DMS53 treated with DMSO at 0.1 percent for 48 hours (cell line): ENCODE results near the gene GOPC.

Source experiments
- DNase-seq: peaks from one replicate; lab custom pipeline; 2025; ENCODE audit not compliant: unreplicated experiment; lab: John Stamatoyannopoulos, UW

GOPC gene

GRCh38 chr6:117597755-117598154 lies 4.6 kb downstream of the GOPC start:
- DNase-seq = no peak

DNA sequence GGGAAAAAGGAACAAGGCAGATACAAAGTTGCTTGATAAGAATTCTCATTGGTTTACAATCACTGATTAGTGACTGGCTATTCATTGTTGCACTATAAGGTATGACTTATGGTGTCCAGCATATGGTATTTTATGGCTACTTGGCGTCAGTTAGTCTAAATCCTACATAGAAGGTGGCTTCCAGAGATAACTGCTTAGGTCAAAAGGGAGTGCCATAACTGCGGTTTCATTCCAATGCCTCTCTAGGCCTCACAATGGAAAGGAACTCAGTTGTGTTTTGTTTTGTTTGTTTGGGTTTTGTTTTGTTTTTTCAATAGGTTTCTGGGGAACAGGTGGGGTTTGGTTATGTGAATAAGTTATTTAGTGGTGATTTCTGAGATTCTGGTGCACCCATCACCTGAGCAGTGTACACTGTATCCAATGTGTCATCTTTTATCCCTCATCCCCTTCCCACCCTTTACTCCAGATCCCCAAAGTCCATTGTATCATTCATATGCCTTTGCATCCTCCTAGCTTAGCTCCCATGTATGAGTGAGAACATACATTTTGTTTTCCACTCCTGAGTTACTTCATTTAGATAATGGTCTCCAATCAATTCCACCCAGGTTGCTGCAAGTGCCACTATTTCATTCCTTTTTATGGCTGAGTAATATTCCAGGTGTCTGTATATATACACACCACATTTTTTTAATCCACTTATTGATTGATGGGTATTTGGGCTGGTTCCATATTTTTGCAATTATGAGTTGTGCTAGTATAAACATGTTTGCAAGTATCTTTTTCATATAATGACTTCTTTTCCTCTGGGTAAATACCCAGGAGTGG lies 7.0 kb downstream of the GOPC start:
- DNase-seq = no peak

GRCh38 chr6:117592983-117593759 lies 9.1 kb downstream of the GOPC start:
- no peak for DNase-seq

- DNase-seq = no peak
Observed at GRCh38 chr6:117591405-117591804, 10.9 kb downstream of the GOPC start.

GRCh38 chr6:117590447-117590846 lies 11.9 kb downstream of the GOPC start:
- DNase-seq = no peak

- DNase-seq = no peak
Observed at GRCh38 chr6:117585647-117586046, 16.7 kb downstream of the GOPC start.

DNA sequence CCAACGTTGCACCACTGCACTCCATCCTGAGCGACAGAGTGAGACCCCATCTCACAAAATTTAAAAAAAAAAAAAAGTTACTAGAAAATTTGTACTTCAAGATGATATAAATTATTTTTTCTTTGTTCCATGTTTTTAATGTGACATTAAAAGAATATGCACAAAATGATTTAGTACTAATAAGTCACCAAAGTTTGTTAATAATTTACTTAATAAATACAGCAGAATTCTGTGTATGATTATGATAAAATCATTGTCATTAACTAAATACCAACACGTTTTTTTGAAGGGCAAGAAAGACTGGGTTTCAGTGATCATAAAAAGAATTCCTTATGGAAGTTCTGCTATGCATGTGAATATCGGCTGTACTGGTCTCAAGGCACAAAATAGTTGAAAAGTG lies 28.1 kb downstream of the GOPC start:
- DNase-seq = no peak

DNA sequence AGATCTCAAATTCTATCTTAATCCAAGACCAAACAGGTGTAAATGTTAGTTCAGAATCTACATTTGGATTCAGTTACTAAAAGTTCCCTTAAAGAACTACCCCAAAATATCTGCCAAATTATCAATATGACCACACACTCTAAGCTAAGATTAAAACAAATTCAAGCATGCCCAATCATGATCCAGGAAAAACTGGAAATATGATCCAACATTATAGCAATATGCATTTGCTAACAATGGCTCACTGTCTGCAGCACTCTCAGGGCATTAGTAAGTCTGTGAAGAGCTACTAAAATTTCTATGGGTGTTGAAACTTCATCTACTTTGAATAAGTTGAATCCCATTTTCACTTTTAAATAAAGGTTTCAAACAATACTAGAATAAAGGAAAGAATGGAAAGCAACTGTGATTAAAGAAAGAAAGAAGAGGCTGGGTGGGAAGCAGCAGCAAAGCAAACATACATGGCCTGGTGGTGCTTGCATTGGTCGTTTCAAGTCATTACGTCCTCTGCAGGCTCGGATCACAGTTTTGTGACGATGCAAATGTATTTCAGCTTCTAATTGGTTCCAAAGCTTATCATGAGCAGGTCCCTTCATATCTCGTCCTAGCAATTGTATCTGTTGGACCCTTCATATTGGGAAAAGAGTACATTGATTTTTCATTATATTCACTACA lies 29.2 kb downstream of the GOPC start:
- no peak for DNase-seq

DNA sequence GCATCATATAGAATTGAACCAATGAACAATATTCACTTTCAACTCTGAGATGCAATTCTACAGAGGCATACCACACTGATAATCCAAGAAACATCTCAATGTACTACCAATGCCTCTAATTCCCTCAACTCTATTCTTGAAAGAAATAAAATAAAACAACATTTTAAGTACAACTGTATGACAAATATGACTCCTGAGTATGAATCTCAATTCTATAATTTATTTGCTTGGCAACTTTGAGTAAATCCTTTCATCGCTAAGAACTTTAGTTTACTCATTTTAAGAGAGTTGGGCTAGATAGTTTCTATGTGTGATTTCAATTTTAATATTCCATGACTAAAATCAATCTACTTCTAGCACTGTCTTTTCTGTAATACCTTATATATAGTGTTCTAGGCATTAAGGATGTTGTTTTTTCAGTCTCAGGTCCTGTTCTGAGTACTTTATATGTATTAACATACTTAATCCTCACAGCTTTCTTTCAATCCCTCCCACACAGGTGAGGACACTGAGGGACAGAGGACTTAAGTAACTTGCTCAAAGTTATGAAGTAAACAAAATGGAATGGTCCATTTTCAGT lies 33.4 kb downstream of the GOPC start:
- DNase-seq = no peak

- DNase-seq = no peak
Observed at GRCh38 chr6:117568247-117568646, 34.1 kb downstream of the GOPC start.

DNA sequence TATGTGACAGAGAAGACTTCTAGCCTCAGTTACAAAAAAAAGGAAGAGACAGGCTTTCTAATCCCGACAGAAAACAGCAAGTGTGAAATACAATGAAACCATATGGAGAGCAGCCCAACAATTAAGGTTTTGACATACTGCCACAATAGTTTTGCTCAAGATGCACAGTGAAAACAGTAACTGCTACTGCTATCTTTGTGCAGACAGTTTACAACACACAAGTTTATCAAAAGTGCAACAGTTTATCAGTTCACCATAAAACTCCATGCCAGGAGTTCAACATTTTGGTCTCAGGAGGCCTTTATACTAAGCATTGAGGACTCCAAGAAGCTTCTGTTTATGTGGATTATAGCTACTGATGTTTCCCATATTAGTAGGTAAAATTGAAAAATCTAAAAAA lies 37.6 kb downstream of the GOPC start:
- no peak for DNase-seq

- no peak for DNase-seq
Observed at GRCh38 chr6:117561128-117561527, 41.2 kb downstream of the GOPC start.

- no peak for DNase-seq
Observed at GRCh38 chr6:117559299-117559698, 43.0 kb downstream of the GOPC start.

- DNase-seq = no peak
Observed at GRCh38 chr6:117558818-117559217, 43.5 kb downstream of the GOPC start.

- no peak for DNase-seq
Observed at GRCh38 chr6:117557951-117558350, 44.4 kb downstream of the GOPC start.

GRCh38 chr6:117555882-117556498 lies 46.3 kb downstream of the GOPC start:
- DNase-seq = no peak

- no peak for DNase-seq
Observed at GRCh38 chr6:117555262-117555849, 47.0 kb downstream of the GOPC start.

DNA sequence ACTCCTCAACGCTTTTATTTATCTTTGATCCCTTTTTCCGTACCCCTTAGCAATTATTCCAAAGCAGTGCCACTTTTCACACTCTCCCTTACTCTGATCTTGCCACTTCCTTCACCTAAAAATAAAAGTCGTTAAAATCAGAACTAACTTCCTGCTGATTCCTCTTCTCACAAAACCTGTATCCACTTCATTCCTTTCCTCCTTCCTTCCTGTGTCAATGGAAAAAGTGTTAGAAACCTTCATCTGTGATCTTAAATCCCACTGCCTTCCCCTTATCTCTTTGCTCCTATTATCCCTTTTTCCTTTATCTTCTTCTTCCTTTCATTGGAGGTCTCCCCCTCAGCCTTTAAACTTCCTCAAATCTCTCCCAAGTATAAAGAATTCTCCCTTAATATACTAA lies 49.2 kb downstream of the GOPC start:
- DNase-seq = no peak

DNA sequence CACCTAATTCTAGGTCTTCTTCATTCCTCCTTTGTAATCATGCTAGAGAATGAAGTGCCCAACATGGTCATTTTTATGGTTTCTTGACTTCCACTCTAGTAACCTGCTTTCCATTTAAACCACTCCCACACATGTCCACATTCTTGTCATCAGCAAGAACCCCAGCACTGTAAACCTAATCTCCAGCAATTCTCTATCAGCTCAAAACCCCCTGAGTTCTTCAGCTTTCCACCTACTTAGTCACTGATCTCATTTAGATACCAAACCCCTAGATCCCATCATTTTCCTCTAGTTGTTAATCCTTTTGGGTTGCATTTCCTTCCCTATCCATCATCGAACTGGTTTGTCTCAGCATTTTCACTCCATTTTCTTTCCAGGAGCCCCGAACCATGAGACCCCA lies 49.7 kb downstream of the GOPC start:
- no peak for DNase-seq

GRCh38 chr6:117550618-117551242 lies 51.6 kb downstream of the GOPC start:
- DNase-seq = no peak
